ENCODE measurements around the gene C6orf62.

DNA sequence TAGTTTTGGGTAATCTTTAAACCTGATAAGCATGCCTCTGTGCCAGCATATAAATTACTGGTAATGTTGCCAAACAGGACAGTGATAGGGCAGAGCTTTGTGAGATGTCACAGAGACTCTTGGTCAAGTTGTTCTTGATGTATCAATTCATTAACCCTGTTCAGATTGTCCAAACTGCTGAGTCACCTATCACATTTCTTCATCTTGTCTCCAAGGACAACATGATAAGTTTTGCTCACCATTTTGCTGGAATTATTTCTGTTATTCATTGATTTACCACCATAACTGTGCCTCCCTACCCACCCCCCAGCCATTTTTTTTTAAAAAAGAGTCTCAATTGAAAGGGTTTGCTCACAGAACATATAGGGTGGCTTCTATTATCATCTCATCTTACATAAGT is 36.3 kb upstream of the C6orf62 start:
- TF ChIP-seq, protein P1, sequence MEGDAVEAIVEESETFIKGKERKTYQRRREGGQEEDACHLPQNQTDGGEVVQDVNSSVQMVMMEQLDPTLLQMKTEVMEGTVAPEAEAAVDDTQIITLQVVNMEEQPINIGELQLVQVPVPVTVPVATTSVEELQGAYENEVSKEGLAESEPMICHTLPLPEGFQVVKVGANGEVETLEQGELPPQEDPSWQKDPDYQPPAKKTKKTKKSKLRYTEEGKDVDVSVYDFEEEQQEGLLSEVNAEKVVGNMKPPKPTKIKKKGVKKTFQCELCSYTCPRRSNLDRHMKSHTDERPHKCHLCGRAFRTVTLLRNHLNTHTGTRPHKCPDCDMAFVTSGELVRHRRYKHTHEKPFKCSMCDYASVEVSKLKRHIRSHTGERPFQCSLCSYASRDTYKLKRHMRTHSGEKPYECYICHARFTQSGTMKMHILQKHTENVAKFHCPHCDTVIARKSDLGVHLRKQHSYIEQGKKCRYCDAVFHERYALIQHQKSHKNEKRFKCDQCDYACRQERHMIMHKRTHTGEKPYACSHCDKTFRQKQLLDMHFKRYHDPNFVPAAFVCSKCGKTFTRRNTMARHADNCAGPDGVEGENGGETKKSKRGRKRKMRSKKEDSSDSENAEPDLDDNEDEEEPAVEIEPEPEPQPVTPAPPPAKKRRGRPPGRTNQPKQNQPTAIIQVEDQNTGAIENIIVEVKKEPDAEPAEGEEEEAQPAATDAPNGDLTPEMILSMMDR (conservative IDR thresholded peaks at IDR 0.05) = no peak
- TF ChIP-seq EZH2 (IDR thresholded peaks at IDR 0.05; ENCODE audit: low read depth) = no peak

Data from PC-9 (cell line).